ENCODE measurements around the gene PLEKHB2. TPM values are rescaled to one million over a fixed set of nuclear protein-coding genes. Genes with fewer than 3 reads are reported as not detected.
A peak's percentile ranks its signal among the peaks of the same experiment; 100 is the strongest.
"Not testable (repeated sequence)": the region's sequence is repeated elsewhere in the genome, so short reads cannot be mapped to it uniquely, and the experiment has no call there.

PLEKHB2 gene
- total and polyA plus RNA-seq, 2 donors (not counting 1 experiment from before 2014, with no cell fraction given): 16.3 to 39.5 TPM

DNA sequence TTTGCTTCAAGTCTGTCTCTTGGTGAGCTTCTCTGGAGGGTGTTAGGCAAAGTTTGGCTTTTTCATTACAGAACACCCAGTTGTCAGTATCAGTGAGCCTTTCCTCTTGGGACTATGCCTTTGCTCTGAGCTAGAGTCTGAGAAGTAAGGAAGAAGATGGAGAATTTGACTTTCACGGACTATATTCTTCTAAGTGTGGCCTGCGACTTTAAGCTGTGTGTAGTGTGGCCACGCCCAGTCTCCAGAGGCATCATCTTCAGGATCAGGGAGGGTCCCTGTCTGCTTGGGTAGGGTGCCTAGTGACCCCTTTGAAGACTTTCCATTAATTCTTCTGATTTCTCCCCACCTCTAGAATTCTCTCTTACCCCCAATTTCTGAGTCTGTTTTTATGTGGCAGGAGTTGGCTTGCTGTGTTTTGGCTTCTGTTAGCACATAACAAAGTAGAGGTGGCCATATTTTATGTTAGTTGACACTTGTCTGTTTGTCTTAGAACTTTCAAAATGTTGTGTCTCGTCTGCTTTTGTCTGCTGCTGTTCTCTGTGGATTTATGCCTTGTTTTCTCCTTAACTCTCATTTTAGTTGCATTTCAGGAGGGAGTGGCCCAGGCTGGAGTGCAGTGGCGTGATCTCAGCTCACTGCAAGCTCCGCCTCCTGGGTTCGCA is 8.6 kb downstream of the PLEKHB2 start:
- Histone ChIP-seq H3K27ac (ENCODE audit: low read length in 2 of 2) (no peak overlapping the region), H3K79me2 (ENCODE audit: control insufficient read depth, insufficient read depth, low read length) (peaks cover 96% of the 10 kb centered on the region), H3K4me2 (replicated peaks; ENCODE audit: low read depth, low read length, poor library complexity, severe bottlenecking) (no peak overlapping the region), H3K36me3 (replicated peaks in 1 of 2; ENCODE audit: control extremely low read depth in 1 of 2, control insufficient read depth in 1 of 2, extremely low read depth in 1 of 2, insufficient read depth in 2 of 2, low read length in 1 of 2) (peaks cover 4 to 18% of the 10 kb centered on the region in 2 experiments), H2AFZ (ENCODE audit: insufficient read depth, low read depth, low read length, poor library complexity, severe bottlenecking) (no peak overlapping the region), H3K9ac (ENCODE audit: low read length) (no peak overlapping the region), H3K27me3 (replicated peaks in 1 of 4; ENCODE audit: control extremely low read depth in 1 of 4, control insufficient read depth in 3 of 4, insufficient read depth in 4 of 4, low read length in 3 of 4) (no peaks in the 10 kb centered on the region), H3K4me3 (ENCODE audit: control extremely low read depth in 1 of 5, extremely low read depth in 1 of 5, insufficient read depth in 1 of 5, low read depth in 2 of 5, low read length in 4 of 5) (no peak overlapping the region), H3K4me1 (ENCODE audit: control insufficient read depth in 2 of 2, insufficient read depth in 2 of 2, low read length in 2 of 2) (no peaks in the 10 kb centered on the region), H3K9me3 (ENCODE audit: control extremely low read depth in 1 of 3, control insufficient read depth in 2 of 3, insufficient read depth in 1 of 3, low read length in 2 of 3) (peaks cover 1 to 5% (median 4%) of the 10 kb centered on the region in 3 donors), H4K20me1 (ENCODE audit: control insufficient read depth, insufficient read depth, low read length, poor library complexity, severe bottlenecking) (peaks cover 45% of the 10 kb centered on the region)
- intact Hi-C loops (cut with micrococcal nuclease): no loop called here
- H3K4me1 Mint-ChIP-seq: peaks cover 38% of the 10 kb centered on the region
- H3K9me3 Mint-ChIP-seq (ENCODE audit: insufficient read depth): peaks cover 10% of the 10 kb centered on the region
- TF ChIP-seq EZH2 (IDR thresholded peaks at IDR 0.05; ENCODE audit: borderline replicate concordance, insufficient read depth, low read depth, low read length, poor library complexity, severe bottlenecking): no peak
- TF ChIP-seq, protein P1, sequence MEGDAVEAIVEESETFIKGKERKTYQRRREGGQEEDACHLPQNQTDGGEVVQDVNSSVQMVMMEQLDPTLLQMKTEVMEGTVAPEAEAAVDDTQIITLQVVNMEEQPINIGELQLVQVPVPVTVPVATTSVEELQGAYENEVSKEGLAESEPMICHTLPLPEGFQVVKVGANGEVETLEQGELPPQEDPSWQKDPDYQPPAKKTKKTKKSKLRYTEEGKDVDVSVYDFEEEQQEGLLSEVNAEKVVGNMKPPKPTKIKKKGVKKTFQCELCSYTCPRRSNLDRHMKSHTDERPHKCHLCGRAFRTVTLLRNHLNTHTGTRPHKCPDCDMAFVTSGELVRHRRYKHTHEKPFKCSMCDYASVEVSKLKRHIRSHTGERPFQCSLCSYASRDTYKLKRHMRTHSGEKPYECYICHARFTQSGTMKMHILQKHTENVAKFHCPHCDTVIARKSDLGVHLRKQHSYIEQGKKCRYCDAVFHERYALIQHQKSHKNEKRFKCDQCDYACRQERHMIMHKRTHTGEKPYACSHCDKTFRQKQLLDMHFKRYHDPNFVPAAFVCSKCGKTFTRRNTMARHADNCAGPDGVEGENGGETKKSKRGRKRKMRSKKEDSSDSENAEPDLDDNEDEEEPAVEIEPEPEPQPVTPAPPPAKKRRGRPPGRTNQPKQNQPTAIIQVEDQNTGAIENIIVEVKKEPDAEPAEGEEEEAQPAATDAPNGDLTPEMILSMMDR (IDR thresholded peaks at IDR 0.05): no peak
- H3K27ac Mint-ChIP-seq: no peak overlapping the region
- no peak for DNase-seq
- ChIA-PET POLR2A (no interaction called here), CTCF (no interaction called here)
- no peak for ATAC-seq (ENCODE audit: low read depth)
- no peaks in the 10 kb centered on the region for H3K27me3 Mint-ChIP-seq
- no peak overlapping the region for H3K4me3 Mint-ChIP-seq
- WGBS (ENCODE audit: insufficient coverage): no CpG with 5 or more reads among the region's 7 CpGs

DNA sequence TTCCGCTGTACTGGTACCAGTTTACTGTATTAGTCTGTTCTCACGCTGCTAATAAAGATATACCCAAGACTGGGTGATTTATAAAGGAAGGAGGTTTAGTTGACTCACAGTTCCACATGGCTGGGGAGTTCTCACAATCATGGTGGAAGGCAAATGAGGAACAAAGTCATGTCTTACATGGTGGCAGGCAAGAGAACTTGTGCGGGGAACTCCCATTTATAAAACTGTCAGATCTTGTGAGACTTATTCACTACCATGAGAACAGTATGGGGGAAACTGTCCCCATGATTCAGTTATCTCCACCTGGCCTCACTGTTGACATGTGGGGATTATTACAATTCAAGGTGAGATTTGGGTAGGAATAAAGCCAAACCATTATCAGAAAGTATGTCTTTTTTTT is 9.8 kb downstream of the PLEKHB2 start:
- H3K4me3 Mint-ChIP-seq; ATAC-seq (ENCODE audit: low read depth); CTCF ChIA-PET; H3K4me1 ChIP-seq (ENCODE audit: control insufficient read depth in 2 of 2, insufficient read depth in 2 of 2, low read length in 2 of 2); POLR2A ChIA-PET; H3K9ac ChIP-seq (ENCODE audit: low read length); H2AFZ ChIP-seq (ENCODE audit: insufficient read depth, low read depth, low read length, poor library complexity, severe bottlenecking); DNase-seq; H3K4me2 ChIP-seq (replicated peaks; ENCODE audit: low read depth, low read length, poor library complexity, severe bottlenecking); H3K9me3 ChIP-seq (ENCODE audit: control extremely low read depth in 1 of 3, control insufficient read depth in 2 of 3, insufficient read depth in 1 of 3, low read length in 2 of 3); H3K27ac Mint-ChIP-seq; intact Hi-C loops (cut with micrococcal nuclease); H3K27me3 ChIP-seq (replicated peaks in 1 of 4; ENCODE audit: control extremely low read depth in 1 of 4, control insufficient read depth in 3 of 4, insufficient read depth in 4 of 4, low read length in 3 of 4); H3K4me3 ChIP-seq (ENCODE audit: control extremely low read depth in 1 of 5, extremely low read depth in 1 of 5, insufficient read depth in 1 of 5, low read depth in 2 of 5, low read length in 4 of 5); H3K27me3 Mint-ChIP-seq: not testable (repeated sequence)
- Mint-ChIP-seq H3K9me3 (ENCODE audit: insufficient read depth) (peaks cover 10% of the 10 kb centered on the region), H3K4me1 (peaks cover 40% of the 10 kb centered on the region)
- Histone ChIP-seq H3K27ac (ENCODE audit: low read length in 2 of 2) (peak overlapping the region in 1 of 2 donors; percentile 26), H3K79me2 (ENCODE audit: control insufficient read depth, insufficient read depth, low read length) (peaks cover 95% of the 10 kb centered on the region), H4K20me1 (ENCODE audit: control insufficient read depth, insufficient read depth, low read length, poor library complexity, severe bottlenecking) (peaks cover 57% of the 10 kb centered on the region), H3K36me3 (replicated peaks in 1 of 2; ENCODE audit: control extremely low read depth in 1 of 2, control insufficient read depth in 1 of 2, extremely low read depth in 1 of 2, insufficient read depth in 2 of 2, low read length in 1 of 2) (peaks cover 4 to 18% of the 10 kb centered on the region in 2 experiments)
- WGBS (ENCODE audit: insufficient coverage): no CpG with 5 or more reads among the region's 3 CpGs

Measured in B cell (primary cell).